ENCODE results near the gene CHIT1. TPM values are rescaled to one million over a fixed set of nuclear protein-coding genes. Genes with fewer than 3 reads are reported as not detected.

CHIT1 gene
- total RNA-seq, 2 experiments from 2014 or later = 1.9 to 3.6 TPM

DNA sequence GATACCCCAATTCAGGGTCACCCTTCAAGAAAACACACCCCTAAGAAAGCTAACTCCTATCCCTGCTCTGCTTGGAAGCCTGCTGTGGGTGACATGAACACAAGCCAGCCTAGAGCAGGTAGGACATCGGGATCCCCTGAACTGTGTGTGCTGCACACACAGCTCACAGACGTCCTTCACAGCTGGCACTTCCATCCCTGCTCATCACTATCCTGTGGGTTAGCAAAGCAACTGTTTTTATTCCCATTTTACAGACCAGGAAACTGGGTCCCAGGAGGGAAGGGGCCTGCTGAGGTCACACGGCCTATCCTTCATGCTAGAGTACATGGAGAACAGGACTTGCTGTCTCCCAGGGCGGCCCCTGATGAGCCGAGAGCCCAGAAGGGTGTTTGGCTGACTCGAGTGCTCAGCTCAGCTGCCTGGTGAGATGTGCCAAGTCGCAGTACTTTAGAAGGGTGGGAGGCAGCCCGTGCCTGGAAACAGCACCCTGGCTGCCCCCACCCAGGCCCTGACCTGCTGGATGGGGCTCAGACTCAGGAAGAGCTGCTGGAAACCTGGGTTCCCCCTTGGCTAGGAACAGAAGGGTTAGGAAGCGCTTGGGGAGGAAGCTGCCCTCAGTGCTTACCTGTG, 47.6 kb upstream of the CHIT1 start:
- intact Hi-C loops (cut with micrococcal nuclease; ENCODE audit: unreplicated experiment) = no loop called here
- peak overlapping the region; percentile 3 for H3K4me3 ChIP-seq (ENCODE audit: low read depth, low read length, poor library complexity, severe bottlenecking)
- H3K4me1 ChIP-seq (ENCODE audit: insufficient read depth, low read length, poor library complexity, severe bottlenecking) = peaks cover 98% of the 10 kb centered on the region
- ChIA-PET CTCF (ENCODE audit: unreplicated experiment) (interaction anchor here (0.7 to 1.6 kb wide), 5 partner anchors 14 to 47 kb away, joined by 3 to 5 read pairs (median 4); no protein-coding TSS in a partner anchor), POLR2A (interaction anchor here (0.6 to 23.3 kb wide), 4 partner anchors 31 to 175 kb away, joined by 3 to 458 read pairs (median 42); partner anchors contain the start of gene BTG2)
- H3K79me2 ChIP-seq (ENCODE audit: insufficient read depth, low read depth, low read length) = peaks cover 5% of the 10 kb centered on the region; the same call in 1 of the 2 replicates
- peak; percentile 37 for DNase-seq (ENCODE audit: low spot score)
- peak overlapping the region; percentile 67 for H3K27ac ChIP-seq (ENCODE audit: low read depth, low read length, poor library complexity, severe bottlenecking)
- H3K9me2 ChIP-seq (ENCODE audit: insufficient read depth, low read length) = no peaks in the 10 kb centered on the region
- peak overlapping the region; percentile 65 for H2AFZ ChIP-seq (ENCODE audit: low read length)
- BruUV-seq (replicated peaks) = no TSS peak
- TF ChIP-seq EZH2phosphoT487 (IDR thresholded peaks at IDR 0.05; ENCODE audit: borderline replicate concordance, low read depth, low read length) = no peak
- TF ChIP-seq, protein P1, sequence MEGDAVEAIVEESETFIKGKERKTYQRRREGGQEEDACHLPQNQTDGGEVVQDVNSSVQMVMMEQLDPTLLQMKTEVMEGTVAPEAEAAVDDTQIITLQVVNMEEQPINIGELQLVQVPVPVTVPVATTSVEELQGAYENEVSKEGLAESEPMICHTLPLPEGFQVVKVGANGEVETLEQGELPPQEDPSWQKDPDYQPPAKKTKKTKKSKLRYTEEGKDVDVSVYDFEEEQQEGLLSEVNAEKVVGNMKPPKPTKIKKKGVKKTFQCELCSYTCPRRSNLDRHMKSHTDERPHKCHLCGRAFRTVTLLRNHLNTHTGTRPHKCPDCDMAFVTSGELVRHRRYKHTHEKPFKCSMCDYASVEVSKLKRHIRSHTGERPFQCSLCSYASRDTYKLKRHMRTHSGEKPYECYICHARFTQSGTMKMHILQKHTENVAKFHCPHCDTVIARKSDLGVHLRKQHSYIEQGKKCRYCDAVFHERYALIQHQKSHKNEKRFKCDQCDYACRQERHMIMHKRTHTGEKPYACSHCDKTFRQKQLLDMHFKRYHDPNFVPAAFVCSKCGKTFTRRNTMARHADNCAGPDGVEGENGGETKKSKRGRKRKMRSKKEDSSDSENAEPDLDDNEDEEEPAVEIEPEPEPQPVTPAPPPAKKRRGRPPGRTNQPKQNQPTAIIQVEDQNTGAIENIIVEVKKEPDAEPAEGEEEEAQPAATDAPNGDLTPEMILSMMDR (conservative IDR thresholded peaks at IDR 0.05; ENCODE audit: low read length) = no peak
- H3K4me2 ChIP-seq (ENCODE audit: low read length) = peak overlapping the region; percentile 67
- H3K9me3 ChIP-seq (ENCODE audit: low read length) = no peaks in the 10 kb centered on the region
- no peaks in the 10 kb centered on the region for H4K20me1 ChIP-seq (ENCODE audit: insufficient read depth, low read length)
- no peaks in the 10 kb centered on the region for H3K36me3 ChIP-seq (ENCODE audit: insufficient read depth, low read length)

DNA sequence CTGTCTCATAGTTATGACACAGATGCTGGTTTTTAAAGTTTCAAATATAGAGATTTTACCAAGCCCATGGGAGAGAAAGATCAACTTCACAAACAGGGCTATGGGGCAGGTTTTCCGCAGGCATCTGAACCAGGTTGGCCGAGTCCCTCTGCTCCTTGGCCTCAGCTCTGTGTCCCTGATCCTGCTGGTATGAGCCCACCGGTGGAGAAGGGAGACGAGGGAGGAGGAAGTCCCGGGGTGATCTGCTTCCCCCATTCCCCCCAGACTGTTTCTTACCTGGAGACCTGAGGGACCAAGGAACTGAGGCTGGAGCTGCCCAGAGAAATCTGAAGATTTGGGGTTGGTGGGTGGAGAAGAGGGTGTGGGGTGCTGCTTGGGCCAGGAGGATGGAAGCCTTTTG, 46.9 kb upstream of the CHIT1 start:
- Histone ChIP-seq H3K9me2 (ENCODE audit: insufficient read depth, low read length) (no peaks in the 10 kb centered on the region), H3K9me3 (ENCODE audit: low read length) (no peaks in the 10 kb centered on the region), H4K20me1 (ENCODE audit: insufficient read depth, low read length) (no peaks in the 10 kb centered on the region), H2AFZ (ENCODE audit: low read length) (peak overlapping the region; percentile 65; the same call in 1 of the 2 replicates), H3K4me3 (ENCODE audit: low read depth, low read length, poor library complexity, severe bottlenecking) (no peak overlapping the region), H3K27ac (ENCODE audit: low read depth, low read length, poor library complexity, severe bottlenecking) (peak overlapping the region; percentile 67), H3K4me1 (ENCODE audit: insufficient read depth, low read length, poor library complexity, severe bottlenecking) (peaks cover 98% of the 10 kb centered on the region), H3K79me2 (ENCODE audit: insufficient read depth, low read depth, low read length) (peaks cover 5% of the 10 kb centered on the region; the same call in 1 of the 2 replicates), H3K36me3 (ENCODE audit: insufficient read depth, low read length) (no peaks in the 10 kb centered on the region), H3K4me2 (ENCODE audit: low read length) (peak overlapping the region; percentile 67)
- CTCF ChIA-PET (ENCODE audit: unreplicated experiment) = interaction anchor here (0.7 to 1.6 kb wide), 3 partner anchors 19 to 48 kb away, joined by 3 to 5 read pairs (median 3); no protein-coding TSS in a partner anchor
- no TSS peak for BruUV-seq (replicated peaks)
- no peak for DNase-seq (ENCODE audit: low spot score)
- no peak for TF ChIP-seq EZH2phosphoT487 (IDR thresholded peaks at IDR 0.05; ENCODE audit: borderline replicate concordance, low read depth, low read length)
- TF ChIP-seq, protein P1 (conservative IDR thresholded peaks at IDR 0.05; ENCODE audit: low read length) = no peak
- POLR2A ChIA-PET = interaction anchor here (0.6 to 23.3 kb wide), 3 partner anchors 32 to 467 kb away, joined by 3 to 458 read pairs (median 77); partner anchors contain the start of gene BTG2
- intact Hi-C loops (cut with micrococcal nuclease; ENCODE audit: unreplicated experiment) = no loop called here

All from OCI-LY7 (cell line).